B cell (primary cell): ENCODE data around the gene CDKAL1. TPM values are rescaled to one million over a fixed set of nuclear protein-coding genes. Genes with fewer than 3 reads are reported as not detected.

Experiments
- ATAC-seq: fragments of 200-7000 bp; cut with Tn5 transposase; one replicate; pipeline ENCODE4 v1.10.0; 2021; ENCODE audit warnings: low read depth, mild to moderate bottlenecking, moderate number of reproducible peaks, moderate library complexity
- CTCF ChIA-PET: fragments of 350-600 bp; sonication (Branson Sonifier 250); formaldehyde crosslinking; loops from one replicate; lab custom pipeline; 2021; ENCODE audit warnings: antibody characterized with exemption, inconsistent platforms; lab: Charles Lee
- POLR2A ChIA-PET: fragments of 350-600 bp; sonication (Branson Sonifier 250); formaldehyde crosslinking; loops from one replicate; lab custom pipeline; 2021; ENCODE audit warnings: antibody characterized with exemption; lab: Charles Lee
- DNase-seq: peaks from one replicate; pipeline ENCODE4 v3.0.0; 2013
- H2AFZ ChIP-seq: 2 replicates; pipeline ENCODE4 v1.6.1; 2012; ENCODE audit warnings: mild to moderate bottlenecking, low read depth, low read length; ENCODE audit not compliant: insufficient read depth, poor library complexity, severe bottlenecking
- H3K27ac ChIP-seq, 2 donors: 1 replicate in 1 of 2; 2 replicates in 1 of 2; pipeline ENCODE4 v1.5.1; 2012 to 2013; ENCODE audit warnings: low read length in 2 of 2, mild to moderate bottlenecking in 2 of 2, moderate library complexity in 1 of 2
- H3K27me3 ChIP-seq, 4 experiments: fragments of 200-600 bp in 1 of 4; sonication (generic) in 1 of 4; replicated peaks in 1 of 4; 1 replicate in 2 of 4; 2 replicates in 2 of 4; pipeline versions ENCODE4 v1.6.1 to v1.7.0; 2013 to 2016; ENCODE audit warnings: low read length in 3 of 4, mild to moderate bottlenecking in 2 of 4, mixed read lengths in 1 of 4, moderate library complexity in 1 of 4; ENCODE audit not compliant: insufficient read depth in 4 of 4, control insufficient read depth in 3 of 4; ENCODE audit errors: control extremely low read depth in 1 of 4
- H3K36me3 ChIP-seq, 2 experiments: replicated peaks in 1 of 2; 1 replicate in 1 of 2; 2 replicates in 1 of 2; pipeline versions ENCODE4 v1.6.1 to v1.7.1; 2013; ENCODE audit warnings: low read length in 1 of 2; ENCODE audit not compliant: insufficient read depth in 2 of 2, control insufficient read depth in 1 of 2; ENCODE audit errors: control extremely low read depth in 1 of 2, extremely low read depth in 1 of 2
- H3K4me1 ChIP-seq, 2 donors: fragments of 200-600 bp in 1 of 2; sonication (generic) in 1 of 2; 1 replicate in 1 of 2; 2 replicates in 1 of 2; pipeline versions ENCODE4 v1.5.1 to v1.6.1; 2013 to 2017; ENCODE audit warnings: low read length in 2 of 2; ENCODE audit not compliant: control insufficient read depth in 2 of 2, insufficient read depth in 2 of 2
- H3K4me2 ChIP-seq: replicated peaks from 2 replicates; pipeline ENCODE3; 2012; ENCODE audit warnings: mild to moderate bottlenecking, low read depth, low read length; ENCODE audit not compliant: poor library complexity, severe bottlenecking
- H3K4me3 ChIP-seq, 5 experiments: fragments of 200-600 bp in 1 of 5; sonication (generic) in 1 of 5; 1 replicate in 3 of 5; 2 replicates in 2 of 5; pipeline versions ENCODE4 v1.5.1 to v1.7.0; 2011 to 2016; ENCODE audit warnings: low read length in 4 of 5, mild to moderate bottlenecking in 4 of 5, low read depth in 2 of 5, control low read depth in 1 of 5, moderate library complexity in 1 of 5; ENCODE audit not compliant: insufficient read depth in 1 of 5; ENCODE audit errors: control extremely low read depth in 1 of 5, extremely low read depth in 1 of 5
- H3K79me2 ChIP-seq: fragments of 200-600 bp; sonication (generic); one replicate; pipeline ENCODE4 v1.6.0; 2016; ENCODE audit warnings: low read length; ENCODE audit not compliant: control insufficient read depth, insufficient read depth
- H3K9ac ChIP-seq: fragments of 200-600 bp; sonication (generic); 2 replicates; pipeline ENCODE4 v1.6.1; 2017; ENCODE audit warnings: mild to moderate bottlenecking, low read length, moderate library complexity
- H3K9me3 ChIP-seq, 3 donors: one replicate each; pipeline versions ENCODE4 v1.6.1 to v1.7.1; 2013; ENCODE audit warnings: low read length in 2 of 3; ENCODE audit not compliant: control insufficient read depth in 2 of 3, insufficient read depth in 1 of 3; ENCODE audit errors: control extremely low read depth in 1 of 3
- H4K20me1 ChIP-seq: 2 replicates; pipeline ENCODE4 v1.6.0; 2012; ENCODE audit warnings: mild to moderate bottlenecking, low read length; ENCODE audit not compliant: insufficient read depth, control insufficient read depth, poor library complexity, severe bottlenecking
- H3K27ac Mint-ChIP-seq: one replicate; pipeline ENCODE4 v1.8.0; 2021; ENCODE audit warnings: mixed read lengths
- H3K27me3 Mint-ChIP-seq: one replicate; pipeline ENCODE4 v1.8.0; 2021; ENCODE audit warnings: mixed read lengths
- H3K4me1 Mint-ChIP-seq: one replicate; pipeline ENCODE4 v1.8.0; 2021; ENCODE audit warnings: mixed read lengths
- H3K4me3 Mint-ChIP-seq: one replicate; pipeline ENCODE4 v1.8.0; 2021; ENCODE audit warnings: mixed read lengths
- H3K9me3 Mint-ChIP-seq: one replicate; pipeline ENCODE4 v1.8.0; 2022; ENCODE audit warnings: mixed read lengths; ENCODE audit not compliant: insufficient read depth
- CTCF ChIP-seq: fragments of 200-600 bp; IDR thresholded peaks from one replicate; pipeline ENCODE4 v1.8.0; 2022; ENCODE audit warnings: antibody characterized with exemption, mild to moderate bottlenecking
- EZH2 ChIP-seq: IDR thresholded peaks from 2 replicates; pipeline ENCODE4 v1.6.1; 2012; ENCODE audit warnings: borderline replicate concordance, low read depth, mild to moderate bottlenecking, moderate library complexity, low read length; ENCODE audit not compliant: insufficient read depth, poor library complexity, severe bottlenecking
- WGBS: methylation state at CpG from one replicate; pipeline ENCODE4 v1.1.5; 2013; ENCODE audit warnings: missing lambda C conversion rate; ENCODE audit not compliant: insufficient coverage; 5-methylcytosine and 5-hydroxymethylcytosine counted together
- intact Hi-C: fragments of 100-400 bp; cut with micrococcal nuclease; formaldehyde crosslinking; loops from one replicate; pipeline ENCODE4 v1.10.0; 2022
- polyA plus RNA-seq: library from polyadenylated mRNA; depleted of rRNA; stranded (reverse); fragments of >200 nt; gene quantifications from 2 replicates; pipeline ENCODE4 v1.2.3, GENCODE V29; 2012
- total RNA-seq, 2 donors: library from RNA; stranded (reverse); fragments of 120-200 nt in 1 of 2; gene quantifications; 1 replicate in 1 of 2; 2 replicates in 1 of 2; pipeline versions ENCODE4 v1.2.3 to v1.2.4, GENCODE V29; 2013 to 2022

Gene CDKAL1
- total and polyA plus RNA-seq, 2 donors (not counting 1 experiment from before 2014, with no cell fraction given), result 6.1 to 33.3 TPM

- peaks cover 8 to 10% of the 10 kb centered on the region in 2 experiments for H3K36me3 ChIP-seq
- H3K9ac ChIP-seq, result no peak overlapping the region
- H4K20me1 ChIP-seq, result no peaks in the 10 kb centered on the region
- H3K9me3 ChIP-seq, result no peaks in the 10 kb centered on the region
- no peaks in the 10 kb centered on the region for H3K27me3 Mint-ChIP-seq
- no peaks in the 10 kb centered on the region for H3K79me2 ChIP-seq
- ChIA-PET POLR2A (no interaction called here), CTCF (no interaction called here)
- no peak overlapping the region for H3K27ac ChIP-seq
- H3K4me3 Mint-ChIP-seq, result no peak overlapping the region
- no peak overlapping the region for H2AFZ ChIP-seq
- intact Hi-C loops, result no loop called here
- ATAC-seq (no peak), DNase-seq (no peak)
- H3K4me1 ChIP-seq, result peaks cover 14 to 18% of the 10 kb centered on the region in 2 donors
- H3K4me3 ChIP-seq, result no peak overlapping the region
- H3K9me3 Mint-ChIP-seq, result no peaks in the 10 kb centered on the region
- no peak overlapping the region for H3K27ac Mint-ChIP-seq
- 100% methylated on average over 1 of the region's 1 CpG for WGBS
- TF ChIP-seq CTCF (no peak), EZH2 (no peak)
- no peaks in the 10 kb centered on the region for H3K27me3 ChIP-seq
- H3K4me1 Mint-ChIP-seq, result peaks cover 19% of the 10 kb centered on the region
- H3K4me2 ChIP-seq, result no peak overlapping the region
These were observed 490.4 kb downstream of the CDKAL1 start for GRCh38 chr6:21024616-21025015.

GRCh38 chr6:21026576-21027273 is 492.5 kb downstream of the CDKAL1 start:
- Histone ChIP-seq H3K79me2 (no peaks in the 10 kb centered on the region), H3K27ac (no peak overlapping the region), H3K4me2 (no peak overlapping the region), H3K27me3 (no peaks in the 10 kb centered on the region), H3K36me3 (peaks cover 8 to 10% of the 10 kb centered on the region in 2 experiments), H3K4me3 (no peak overlapping the region), H2AFZ (no peak overlapping the region), H3K9ac (no peak overlapping the region), H4K20me1 (no peaks in the 10 kb centered on the region), H3K4me1 (peaks cover 14 to 18% of the 10 kb centered on the region in 2 donors), H3K9me3 (no peaks in the 10 kb centered on the region)
- Mint-ChIP-seq H3K4me3 (no peak overlapping the region), H3K27me3 (no peaks in the 10 kb centered on the region), H3K4me1 (peaks cover 18% of the 10 kb centered on the region), H3K9me3 (no peaks in the 10 kb centered on the region), H3K27ac (no peak overlapping the region)
- intact Hi-C loops, result no loop called here
- TF ChIP-seq EZH2, result no peak
- no peak for TF ChIP-seq CTCF
- ATAC-seq (no peak), DNase-seq (no peak)
- ChIA-PET CTCF (no interaction called here), POLR2A (no interaction called here)
- WGBS, result 100% methylated on average over 2 of the region's 3 CpGs
